Nephron progenitor cell (in vitro differentiated cells): ENCODE measurements around the gene PCDH12.

Experiments used
- DNase-seq: peaks from one replicate; pipeline ENCODE4 v3.0.0; 2021
- H3K27ac Mint-ChIP-seq: 2 replicates; pipeline ENCODE4 v1.8.0; 2021; ENCODE audit warnings: mild to moderate bottlenecking, moderate library complexity, mixed read lengths
- H3K27me3 Mint-ChIP-seq: 2 replicates; pipeline ENCODE4 v1.8.0; 2021; ENCODE audit warnings: mild to moderate bottlenecking, low read depth, mixed read lengths; ENCODE audit not compliant: poor library complexity
- H3K36me3 Mint-ChIP-seq: 2 replicates; pipeline ENCODE4 v1.8.0; 2021; ENCODE audit warnings: low read depth, mixed read lengths
- H3K4me1 Mint-ChIP-seq: 2 replicates; pipeline ENCODE4 v1.8.0; 2021; ENCODE audit warnings: mixed read lengths
- H3K4me3 Mint-ChIP-seq: 2 replicates; pipeline ENCODE4 v1.8.0; 2021; ENCODE audit warnings: mild to moderate bottlenecking, moderate library complexity, mixed read lengths
- H3K9me3 Mint-ChIP-seq: 2 replicates; pipeline ENCODE4 v1.8.0; 2021; ENCODE audit warnings: mild to moderate bottlenecking, moderate library complexity, mixed read lengths
- CTCF ChIP-seq: fragments of 200-600 bp; sonication (generic); IDR thresholded peaks from 2 replicates; pipeline ENCODE4 v1.5.0; 2021; ENCODE audit warnings: antibody characterized with exemption

Gene PCDH12

GRCh38 chr5:141897425-141897824 lies 60.6 kb downstream of the PCDH12 start:
- H3K27ac Mint-ChIP-seq: no peak overlapping the region
- peaks cover 2% of the 10 kb centered on the region for H3K4me1 Mint-ChIP-seq
- no peaks in the 10 kb centered on the region for H3K36me3 Mint-ChIP-seq
- peaks cover 4% of the 10 kb centered on the region for H3K9me3 Mint-ChIP-seq
- peaks cover 21% of the 10 kb centered on the region for H3K27me3 Mint-ChIP-seq
- no peak overlapping the region for H3K4me3 Mint-ChIP-seq
- no peak for TF ChIP-seq CTCF
- DNase-seq: no peak
